K562 (cell line): ENCODE results near the gene BANK1. TPM values are rescaled to one million over a fixed set of nuclear protein-coding genes. Genes with fewer than 3 reads are reported as not detected.

ENCODE experiments used
- ATAC-seq: fragments of 200-7000 bp; cut with Tn5 transposase; 3 replicates; pipeline ENCODE4 v1.9.1; 2020; ENCODE audit warnings: moderate library complexity
- BruUV-seq: library from RNA; stranded (reverse); fragments of 400-500 nt; replicated peaks from 2 replicates; lab custom pipeline; 2021; lab: Mats Ljungman, UMichigan
- CTCF ChIA-PET: fragments of 300-600 bp; formaldehyde crosslinking; extraction: SDS; loops from one replicate; lab custom pipeline; 2021; ENCODE audit warnings: low intra/inter-chr PET ratio; lab: Yijun Ruan, JAX
- POLR2A ChIA-PET: fragments of 300-600, 350-650 bp; sonication (Branson Sonifier 250); formaldehyde crosslinking; extraction: SDS; loops from one replicate; lab custom pipeline; 2021; ENCODE audit warnings: antibody characterized with exemption, inconsistent platforms; lab: Yijun Ruan, JAX
- DNase-seq, 4 experiments: peaks; one replicate each; pipeline versions ENCODE4 v3.0.0 to v3.0.0-alpha.2; 2011 to 2018; ENCODE audit warnings: low spot score in 3 of 4, mixed read lengths in 3 of 4; ENCODE audit errors: extremely low read depth in 1 of 4
- FAIRE-seq: peaks from 2 replicates; lab custom pipeline; 2011; peaks lifted over from hg19 to GRCh38; lab: Jason Lieb, UNC
- H2AFZ ChIP-seq: 2 replicates; pipeline ENCODE4 v1.6.0; 2011; ENCODE audit warnings: low read depth, low read length, control low read depth, inconsistent platforms
- H3K27ac ChIP-seq: fragments of 200-600 bp; 3 replicates; pipeline ENCODE4 v1.8.0; 2011; ENCODE audit warnings: low read depth, mild to moderate bottlenecking, control low read depth, inconsistent platforms, low read length, moderate library complexity, mixed read lengths; ENCODE audit errors: extremely low read depth
- H3K27me3 ChIP-seq, 2 experiments: fragments of 300-600 bp in 1 of 2; 2 replicates in 1 of 2; 3 replicates in 1 of 2; pipeline versions ENCODE4 v1.6.0 to v1.8.0; 2011; ENCODE audit warnings: inconsistent platforms in 2 of 2, low read length in 2 of 2, mild to moderate bottlenecking in 1 of 2, mixed read lengths in 1 of 2, moderate library complexity in 1 of 2; ENCODE audit not compliant: control insufficient read depth in 2 of 2, insufficient read depth in 2 of 2
- H3K36me3 ChIP-seq: fragments of 300-600 bp; 3 replicates; pipeline ENCODE4 v1.8.0; 2011; ENCODE audit warnings: mild to moderate bottlenecking, low read length, inconsistent platforms; ENCODE audit not compliant: control insufficient read depth, insufficient read depth
- H3K4me1 ChIP-seq, 2 experiments: fragments of 200-600 bp in 1 of 2; replicated peaks in 1 of 2; 2 replicates in 1 of 2; 3 replicates in 1 of 2; pipeline versions ENCODE4 v1.5.1 to v1.8.0; 2011; ENCODE audit warnings: inconsistent platforms in 2 of 2, low read length in 2 of 2, mild to moderate bottlenecking in 1 of 2, mixed read lengths in 1 of 2, moderate library complexity in 1 of 2; ENCODE audit not compliant: control insufficient read depth in 2 of 2, insufficient read depth in 2 of 2
- H3K4me2 ChIP-seq: 2 replicates; pipeline ENCODE4 v1.6.1; 2011; ENCODE audit warnings: low read length, control low read depth, inconsistent platforms, mixed read lengths; ENCODE audit not compliant: insufficient read depth
- H3K4me3 ChIP-seq: fragments of 200-600 bp; sonication (generic), shearing (Covaris generic); 2 replicates; pipeline ENCODE4 v1.5.1; 2016; ENCODE audit warnings: control low read depth, inconsistent platforms
- H3K79me2 ChIP-seq: fragments of 200-600 bp; 3 replicates; pipeline ENCODE4 v1.8.0; 2011; ENCODE audit warnings: low read length, inconsistent platforms; ENCODE audit not compliant: control insufficient read depth, insufficient read depth
- H3K9ac ChIP-seq, 2 experiments: 2 replicates each; pipeline versions ENCODE4 v1.6.0 to v1.6.1; 2011; ENCODE audit warnings: low read depth in 2 of 2, low read length in 2 of 2, control low read depth in 1 of 2, inconsistent platforms in 1 of 2, mild to moderate bottlenecking in 1 of 2, mixed read lengths in 1 of 2; ENCODE audit not compliant: insufficient read depth in 1 of 2
- H3K9me1 ChIP-seq: one replicate; pipeline ENCODE4 v1.6.0; 2011; ENCODE audit warnings: inconsistent platforms, mild to moderate bottlenecking, low read length, moderate library complexity; ENCODE audit not compliant: control insufficient read depth, insufficient read depth
- H3K9me3 ChIP-seq: replicated peaks from 2 replicates; pipeline ENCODE4 v1.5.1; 2011; ENCODE audit warnings: low read depth, low read length, inconsistent platforms; ENCODE audit not compliant: control insufficient read depth, insufficient read depth
- H4K20me1 ChIP-seq: replicated peaks from 2 replicates; pipeline ENCODE4 v1.6.1; 2011; ENCODE audit warnings: low read length, inconsistent platforms, mixed read lengths; ENCODE audit not compliant: control insufficient read depth, insufficient read depth
- ARID2 ChIP-seq: fragments of 450-650 bp; IDR thresholded peaks from 2 replicates; pipeline ENCODE4 v1.6.1; 2017; ENCODE audit warnings: antibody characterized with exemption, mild to moderate bottlenecking
- MCM3 ChIP-seq: fragments of 450-650 bp; IDR thresholded peaks from 2 replicates; pipeline ENCODE4 v1.6.1; 2016
- TFE3 ChIP-seq: fragments of 450-650 bp; formaldehyde crosslinking; IDR thresholded peaks from 2 replicates; pipeline ENCODE4 v1.4.0; 2020; ENCODE audit warnings: mild to moderate bottlenecking, mixed read lengths
- THAP12 ChIP-seq: fragments of 250-450 bp; sonication (Bioruptor Pico); IDR thresholded peaks from 2 replicates; pipeline ENCODE4 v1.9.0; 2021; ENCODE audit warnings: mild to moderate bottlenecking, inconsistent platforms
- TRIM28 ChIP-seq: fragments of 450-650 bp; IDR thresholded peaks from 2 replicates; pipeline ENCODE4 v1.6.1; 2017
- WHSC1 ChIP-seq: IDR thresholded peaks from one replicate; pipeline ENCODE4 v1.6.1; 2012; ENCODE audit warnings: low read length, control low read depth, inconsistent platforms
- ZNF217 ChIP-seq: sonication (generic); formaldehyde crosslinking; IDR thresholded peaks from 2 replicates; pipeline ENCODE4 v1.8.0; 2022; ENCODE audit warnings: mild to moderate bottlenecking, missing genetic modification reagents
- WGBS: fragments of 100-300 bp; shearing (Covaris generic); methylation state at CpG from one replicate; pipeline ENCODE4 v1.1.6; 2016; ENCODE audit warnings: low coverage, mixed read lengths; ENCODE audit not compliant: insufficient coverage; ENCODE audit errors: missing lambda C conversion rate; 5-methylcytosine and 5-hydroxymethylcytosine counted together
- in situ Hi-C: fragments of 300-500 bp; cut with MboI; formaldehyde crosslinking; loops from 4 replicates; pipeline ENCODE4 v1.15.0; 2018; ENCODE audit warnings: inconsistent platforms, mixed read lengths
- intact Hi-C: fragments of 100-400 bp; cut with micrococcal nuclease; formaldehyde crosslinking; loops from 2 replicates; pipeline ENCODE4 v1.14.2; 2022
- polyA plus RNA-seq, 8 experiments: library from polyadenylated mRNA; depleted of rRNA in 4 of 8; stranded (reverse) in 5 of 8; unstranded in 3 of 8; fragments of >200 nt; fragmentation: Nextera tagmentation in 2 of 8; fragmentation: Illumina TruSeq in 1 of 8; extraction: Ambion mirVana in 2 of 8; extraction: Trizol in 1 of 8; gene quantifications; 2 replicates each; pipeline versions ENCODE4 v1.2.1 to v1.2.3, GENCODE V29; 2011 to 2014; ENCODE audit warnings: inconsistent platforms in 1 of 8, missing spikeins in 1 of 8
- total RNA-seq, 7 experiments: library from RNA; depleted of rRNA in 6 of 7; stranded (reverse); fragments of >200 nt in 6 of 7; fragmentation: Illumina TruSeq in 2 of 7; extraction: Trizol in 2 of 7; gene quantifications; 2 replicates each; pipeline versions ENCODE4 v1.2.1 to v1.2.3, GENCODE V29; 2011 to 2021; ENCODE audit warnings: low replicate concordance in 1 of 7
- TF ChIP-seq, protein P1 (sequence below): fragments of 450-650 bp; IDR thresholded peaks from 2 replicates; pipeline ENCODE4 v1.7.1; 2018; ENCODE audit warnings: mild to moderate bottlenecking, low read depth; ENCODE audit not compliant: partially characterized antibody
- TF ChIP-seq, protein P2 (sequence below): sonication (generic); formaldehyde crosslinking; IDR thresholded peaks from 2 replicates; pipeline ENCODE4 v1.8.0; 2022; ENCODE audit warnings: missing genetic modification reagents, mild to moderate bottlenecking, borderline replicate concordance
- TF ChIP-seq, protein P3 (sequence below): fragments of 450-650 bp; IDR thresholded peaks from 2 replicates; pipeline ENCODE4 v1.6.1; 2016; ENCODE audit warnings: mild to moderate bottlenecking
- TF ChIP-seq, protein P4 (sequence below): sonication (generic); formaldehyde crosslinking; IDR thresholded peaks from 2 replicates; pipeline ENCODE4 v1.9.0; 2022; ENCODE audit warnings: mild to moderate bottlenecking, missing genetic modification reagents

Gene BANK1
- total and polyA plus RNA-seq, 9 of the 15 experiments (the other 6 are each of a cell fraction or from before 2014, with no cell fraction given), result not detected

DNA sequence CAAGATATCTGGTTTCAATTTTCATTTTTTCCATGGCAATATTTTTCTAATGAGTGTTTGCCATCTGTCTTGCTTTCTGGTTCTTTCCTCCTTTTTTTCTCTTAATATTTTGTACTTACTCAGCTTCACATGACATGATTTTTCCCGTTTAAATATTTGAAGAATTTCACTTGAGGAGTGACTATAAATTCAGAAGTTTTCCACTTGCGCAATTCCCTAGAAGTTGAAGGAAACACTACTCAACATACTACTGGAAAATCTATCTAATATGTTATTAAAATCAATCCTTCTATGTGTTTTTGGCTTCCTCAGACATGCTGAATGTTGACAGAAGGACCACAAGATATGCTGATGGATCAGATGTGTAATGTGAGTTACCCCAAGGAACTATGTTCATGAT is 36.8 kb upstream of the BANK1 start:
- H4K20me1 ChIP-seq, result no peaks in the 10 kb centered on the region
- intact Hi-C loops (no loop called here), in situ Hi-C loops (no loop called here)
- BruUV-seq, result no TSS peak
- no peak for ATAC-seq
- POLR2A ChIA-PET, result no interaction called here
- CTCF ChIA-PET, result no interaction called here
- H3K9me3 ChIP-seq, result no peaks in the 10 kb centered on the region; the same call in 1 of the 2 replicates
- H3K4me3 ChIP-seq, result no peak overlapping the region
- H3K4me1 ChIP-seq, result no peaks in the 10 kb centered on the region
- DNase-seq, result no peak
- H3K27me3 ChIP-seq, result no peaks in the 10 kb centered on the region
- H3K9ac ChIP-seq, result no peak overlapping the region
- H3K36me3 ChIP-seq, result no peaks in the 10 kb centered on the region
- H3K79me2 ChIP-seq, result no peaks in the 10 kb centered on the region
- H3K4me2 ChIP-seq, result no peak overlapping the region
- FAIRE-seq, result no peak
- H3K9me1 ChIP-seq, result no peaks in the 10 kb centered on the region
- H3K27ac ChIP-seq, result no peak overlapping the region
- H2AFZ ChIP-seq, result no peak overlapping the region
- WGBS, result 4% methylated on average over 2 of the region's 2 CpGs
- TF ChIP-seq ZNF217 (CRISPR knock-in tag) (no peak), TRIM28 (no peak), WHSC1 (no peak), TFE3 (CRISPR knock-in tag) (no peak), ARID2 (no peak), MCM3 (no peak), THAP12 (CRISPR knock-in tag) (no peak)
- TF ChIP-seq, protein P1, sequence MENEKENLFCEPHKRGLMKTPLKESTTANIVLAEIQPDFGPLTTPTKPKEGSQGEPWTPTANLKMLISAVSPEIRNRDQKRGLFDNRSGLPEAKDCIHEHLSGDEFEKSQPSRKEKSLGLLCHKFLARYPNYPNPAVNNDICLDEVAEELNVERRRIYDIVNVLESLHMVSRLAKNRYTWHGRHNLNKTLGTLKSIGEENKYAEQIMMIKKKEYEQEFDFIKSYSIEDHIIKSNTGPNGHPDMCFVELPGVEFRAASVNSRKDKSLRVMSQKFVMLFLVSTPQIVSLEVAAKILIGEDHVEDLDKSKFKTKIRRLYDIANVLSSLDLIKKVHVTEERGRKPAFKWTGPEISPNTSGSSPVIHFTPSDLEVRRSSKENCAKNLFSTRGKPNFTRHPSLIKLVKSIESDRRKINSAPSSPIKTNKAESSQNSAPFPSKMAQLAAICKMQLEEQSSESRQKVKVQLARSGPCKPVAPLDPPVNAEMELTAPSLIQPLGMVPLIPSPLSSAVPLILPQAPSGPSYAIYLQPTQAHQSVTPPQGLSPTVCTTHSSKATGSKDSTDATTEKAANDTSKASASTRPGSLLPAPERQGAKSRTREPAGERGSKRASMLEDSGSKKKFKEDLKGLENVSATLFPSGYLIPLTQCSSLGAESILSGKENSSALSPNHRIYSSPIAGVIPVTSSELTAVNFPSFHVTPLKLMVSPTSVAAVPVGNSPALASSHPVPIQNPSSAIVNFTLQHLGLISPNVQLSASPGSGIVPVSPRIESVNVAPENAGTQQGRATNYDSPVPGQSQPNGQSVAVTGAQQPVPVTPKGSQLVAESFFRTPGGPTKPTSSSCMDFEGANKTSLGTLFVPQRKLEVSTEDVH, result no peak
- TF ChIP-seq, protein P2, sequence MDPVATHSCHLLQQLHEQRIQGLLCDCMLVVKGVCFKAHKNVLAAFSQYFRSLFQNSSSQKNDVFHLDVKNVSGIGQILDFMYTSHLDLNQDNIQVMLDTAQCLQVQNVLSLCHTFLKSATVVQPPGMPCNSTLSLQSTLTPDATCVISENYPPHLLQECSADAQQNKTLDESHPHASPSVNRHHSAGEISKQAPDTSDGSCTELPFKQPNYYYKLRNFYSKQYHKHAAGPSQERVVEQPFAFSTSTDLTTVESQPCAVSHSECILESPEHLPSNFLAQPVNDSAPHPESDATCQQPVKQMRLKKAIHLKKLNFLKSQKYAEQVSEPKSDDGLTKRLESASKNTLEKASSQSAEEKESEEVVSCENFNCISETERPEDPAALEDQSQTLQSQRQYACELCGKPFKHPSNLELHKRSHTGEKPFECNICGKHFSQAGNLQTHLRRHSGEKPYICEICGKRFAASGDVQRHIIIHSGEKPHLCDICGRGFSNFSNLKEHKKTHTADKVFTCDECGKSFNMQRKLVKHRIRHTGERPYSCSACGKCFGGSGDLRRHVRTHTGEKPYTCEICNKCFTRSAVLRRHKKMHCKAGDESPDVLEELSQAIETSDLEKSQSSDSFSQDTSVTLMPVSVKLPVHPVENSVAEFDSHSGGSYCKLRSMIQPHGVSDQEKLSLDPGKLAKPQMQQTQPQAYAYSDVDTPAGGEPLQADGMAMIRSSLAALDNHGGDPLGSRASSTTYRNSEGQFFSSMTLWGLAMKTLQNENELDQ (CRISPR knock-in tag), result no peak
- TF ChIP-seq, protein P3, sequence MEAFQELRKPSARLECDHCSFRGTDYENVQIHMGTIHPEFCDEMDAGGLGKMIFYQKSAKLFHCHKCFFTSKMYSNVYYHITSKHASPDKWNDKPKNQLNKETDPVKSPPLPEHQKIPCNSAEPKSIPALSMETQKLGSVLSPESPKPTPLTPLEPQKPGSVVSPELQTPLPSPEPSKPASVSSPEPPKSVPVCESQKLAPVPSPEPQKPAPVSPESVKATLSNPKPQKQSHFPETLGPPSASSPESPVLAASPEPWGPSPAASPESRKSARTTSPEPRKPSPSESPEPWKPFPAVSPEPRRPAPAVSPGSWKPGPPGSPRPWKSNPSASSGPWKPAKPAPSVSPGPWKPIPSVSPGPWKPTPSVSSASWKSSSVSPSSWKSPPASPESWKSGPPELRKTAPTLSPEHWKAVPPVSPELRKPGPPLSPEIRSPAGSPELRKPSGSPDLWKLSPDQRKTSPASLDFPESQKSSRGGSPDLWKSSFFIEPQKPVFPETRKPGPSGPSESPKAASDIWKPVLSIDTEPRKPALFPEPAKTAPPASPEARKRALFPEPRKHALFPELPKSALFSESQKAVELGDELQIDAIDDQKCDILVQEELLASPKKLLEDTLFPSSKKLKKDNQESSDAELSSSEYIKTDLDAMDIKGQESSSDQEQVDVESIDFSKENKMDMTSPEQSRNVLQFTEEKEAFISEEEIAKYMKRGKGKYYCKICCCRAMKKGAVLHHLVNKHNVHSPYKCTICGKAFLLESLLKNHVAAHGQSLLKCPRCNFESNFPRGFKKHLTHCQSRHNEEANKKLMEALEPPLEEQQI, result no peak
- TF ChIP-seq, protein P4, sequence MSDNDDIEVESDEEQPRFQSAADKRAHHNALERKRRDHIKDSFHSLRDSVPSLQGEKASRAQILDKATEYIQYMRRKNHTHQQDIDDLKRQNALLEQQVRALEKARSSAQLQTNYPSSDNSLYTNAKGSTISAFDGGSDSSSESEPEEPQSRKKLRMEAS (CRISPR knock-in tag), result no peak
